Mammary epithelial cell (primary cell): ENCODE measurements around the gene RASAL3.

ENCODE experiments used
- CTCF ChIP-seq, 2 donors: IDR thresholded peaks in 1 of 2; conservative IDR thresholded peaks in 1 of 2; 2 replicates each; pipeline ENCODE4 v1.5.1; 2011 to 2012; ENCODE audit warnings: inconsistent platforms in 2 of 2, low read length in 2 of 2, mild to moderate bottlenecking in 2 of 2, control low read depth in 1 of 2, low read depth in 1 of 2; ENCODE audit not compliant: insufficient read depth in 1 of 2; ENCODE audit errors: extremely low read depth in 1 of 2
- EZH2 ChIP-seq: IDR thresholded peaks from 2 replicates; pipeline ENCODE4 v1.6.1; 2012; ENCODE audit warnings: low read length, inconsistent platforms, borderline replicate concordance

- TF ChIP-seq CTCF (conservative IDR thresholded peaks at IDR 0.05 in 1 of 2, IDR thresholded peaks at IDR 0.05 in 1 of 2; ENCODE audit: extremely low read depth in 1 of 2, insufficient read depth in 1 of 2, low read depth in 1 of 2, low read length in 2 of 2) (peak in 1 of 2 donors; percentile 13), EZH2 (no peak)
These were observed 26.8 kb downstream of the RASAL3 start for GRCh38 chr19:15437355-15438123.
